Measurements from ENCODE around the gene SLC9A9. TPM values are rescaled to one million over a fixed set of nuclear protein-coding genes. Genes with fewer than 3 reads are reported as not detected.

The SLC9A9 gene
- total and polyA plus RNA-seq, 10 of the 15 experiments (the other 5 are each of a cell fraction or from before 2014, with no cell fraction given), result 3.5 to 14.2 (median 9.3) TPM

DNA sequence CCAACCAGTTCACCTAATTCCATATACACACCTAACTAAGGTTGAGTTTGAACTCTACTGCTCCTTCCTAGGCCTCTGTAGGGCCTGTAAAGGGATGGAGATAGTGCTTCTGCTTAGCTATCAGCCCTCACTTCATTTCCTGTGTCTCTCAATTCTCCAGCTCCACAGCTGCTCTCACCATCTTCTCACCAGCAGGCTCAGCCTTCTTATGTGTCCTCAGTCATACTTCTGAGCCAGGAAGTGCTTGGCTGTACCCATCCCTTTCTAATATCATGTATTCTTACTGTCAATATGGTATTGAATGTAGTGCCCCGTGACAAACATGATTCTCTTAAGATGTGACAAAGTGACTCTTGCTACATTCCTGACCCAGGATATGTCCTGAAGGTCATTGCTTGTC, 116.9 kb downstream of the SLC9A9 start (continued):
- TF ChIP-seq TCF12 (IDR thresholded peaks at IDR 0.05; ENCODE audit: low read depth, low read length) (no peak), SIN3A (IDR thresholded peaks at IDR 0.05; ENCODE audit: low read depth, low read length) (no peak), TBL1XR1 (IDR thresholded peaks at IDR 0.05; ENCODE audit: low read depth, low read length) (no peak), SMAD5 (IDR thresholded peaks at IDR 0.05; ENCODE audit: low read depth) (no peak), POLR2A (IDR thresholded peaks at IDR 0.05; ENCODE audit: low read depth, low read length) (no peak)

DNA sequence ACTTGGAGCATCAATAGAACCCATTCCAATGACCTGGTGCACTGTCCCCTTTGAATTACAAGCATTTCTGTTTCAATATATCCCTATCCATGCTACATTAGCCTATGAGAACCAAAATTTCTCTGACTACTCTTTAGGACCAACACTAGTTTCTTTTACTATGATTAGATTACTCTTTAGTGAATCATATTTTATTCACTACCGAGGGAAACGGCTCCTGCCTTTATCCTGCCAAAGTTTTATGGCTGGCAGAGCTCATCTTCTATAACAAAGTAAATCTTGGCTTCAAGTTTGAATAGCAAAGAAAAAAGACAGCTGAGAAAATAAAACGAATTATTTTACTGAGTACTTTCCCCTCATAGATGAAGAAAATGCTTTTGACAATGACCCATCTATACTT, 120.9 kb downstream of the SLC9A9 start:
- H2AFZ ChIP-seq (ENCODE audit: control insufficient read depth, low read depth, low read length), result no peak overlapping the region
- ChIA-PET RAD21 (ENCODE audit: unreplicated experiment) (no interaction called here), CTCF (no interaction called here), POLR2A (no interaction called here), SMC1A (ENCODE audit: uncharacterized antibody, unreplicated experiment) (no interaction called here)
- no peaks in the 10 kb centered on the region for H3K79me2 ChIP-seq (ENCODE audit: control insufficient read depth, insufficient read depth, low read length)
- no peak overlapping the region for H3K27ac ChIP-seq (ENCODE audit: control insufficient read depth, insufficient read depth)
- no peak for FAIRE-seq
- ATAC-seq, result no peak
- H3K4me2 ChIP-seq (ENCODE audit: control insufficient read depth, insufficient read depth), result no peak overlapping the region
- in situ Hi-C loops (cut with MboI), result no loop called here
- no peak overlapping the region for H3K9ac ChIP-seq (ENCODE audit: control insufficient read depth, insufficient read depth, low read length)
- no peak for DNase-seq (ENCODE audit: low read depth, low spot score)
- H3K4me1 ChIP-seq (ENCODE audit: control insufficient read depth, insufficient read depth, low read length), result no peaks in the 10 kb centered on the region
- H3K27me3 ChIP-seq (replicated peaks in 1 of 2; ENCODE audit: control insufficient read depth in 2 of 2, insufficient read depth in 2 of 2, low read length in 1 of 2), result no peaks in the 10 kb centered on the region
- H4K20me1 ChIP-seq (ENCODE audit: control insufficient read depth, insufficient read depth), result no peaks in the 10 kb centered on the region
- no peaks in the 10 kb centered on the region for H3K36me3 ChIP-seq (ENCODE audit: control insufficient read depth in 2 of 2, insufficient read depth in 2 of 2, low read length in 1 of 2)
- 79% methylated on average over 3 of the region's 3 CpGs for WGBS (ENCODE audit: insufficient coverage, insufficient replicate concordance, low lambda C conversion rate, missing lambda C conversion rate)
- H3K9me3 ChIP-seq (replicated peaks; ENCODE audit: control insufficient read depth, insufficient read depth, low read length), result no peaks in the 10 kb centered on the region
- no peak overlapping the region for H3K4me3 ChIP-seq
- BruUV-seq (replicated peaks), result no TSS peak
- intact Hi-C loops (cut with micrococcal nuclease; ENCODE audit: unreplicated experiment), result no loop called here
- TF ChIP-seq NR2C2 (IDR thresholded peaks at IDR 0.05; ENCODE audit: borderline replicate concordance, control insufficient read depth, insufficient read length, low read depth), result no peak
- TF ChIP-seq BACH1 (IDR thresholded peaks at IDR 0.05; ENCODE audit: borderline replicate concordance), result no peak

DNA sequence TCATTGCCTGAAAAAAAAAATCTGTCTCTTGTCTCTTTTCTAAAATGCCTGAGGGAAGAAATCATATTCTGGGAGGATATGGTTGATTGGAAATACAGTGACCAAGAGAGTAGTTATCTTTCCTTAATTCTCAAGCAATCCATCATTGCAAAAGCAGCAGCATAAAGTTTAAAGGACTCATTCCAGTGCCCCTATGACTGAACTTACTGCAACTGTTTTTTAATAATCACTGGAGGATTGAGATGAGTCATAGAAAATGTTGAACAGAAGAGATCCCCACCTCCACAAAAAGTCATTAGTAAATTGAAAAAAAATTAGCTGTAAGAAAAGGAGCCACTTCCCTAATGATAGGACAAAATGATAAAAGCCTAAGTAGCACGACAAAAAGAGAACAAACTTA, 121.5 kb downstream of the SLC9A9 start:
- intact Hi-C loops (cut with micrococcal nuclease; ENCODE audit: unreplicated experiment) (no loop called here), in situ Hi-C loops (cut with MboI) (no loop called here)
- no peaks in the 10 kb centered on the region for H3K4me1 ChIP-seq (ENCODE audit: control insufficient read depth, insufficient read depth, low read length)
- H3K9ac ChIP-seq (ENCODE audit: control insufficient read depth, insufficient read depth, low read length), result no peak overlapping the region
- H3K4me3 ChIP-seq, result no peak overlapping the region
- ATAC-seq, result no peak
- no peak overlapping the region for H2AFZ ChIP-seq (ENCODE audit: control insufficient read depth, low read depth, low read length)
- no TSS peak for BruUV-seq (replicated peaks)
- no peak for DNase-seq (ENCODE audit: low read depth, low spot score)
- H3K27ac ChIP-seq (ENCODE audit: control insufficient read depth, insufficient read depth), result no peak overlapping the region
- ChIA-PET SMC1A (ENCODE audit: uncharacterized antibody, unreplicated experiment) (no interaction called here), POLR2A (no interaction called here), RAD21 (ENCODE audit: unreplicated experiment) (no interaction called here), CTCF (no interaction called here)
- FAIRE-seq, result no peak
- H3K79me2 ChIP-seq (ENCODE audit: control insufficient read depth, insufficient read depth, low read length), result no peaks in the 10 kb centered on the region
- H3K36me3 ChIP-seq (ENCODE audit: control insufficient read depth in 2 of 2, insufficient read depth in 2 of 2, low read length in 1 of 2), result no peaks in the 10 kb centered on the region
- H3K9me3 ChIP-seq (replicated peaks; ENCODE audit: control insufficient read depth, insufficient read depth, low read length), result no peaks in the 10 kb centered on the region
- WGBS (ENCODE audit: insufficient coverage, insufficient replicate concordance, low lambda C conversion rate, missing lambda C conversion rate), result 0% methylated on average over 1 of the region's 1 CpG
- no peak overlapping the region for H3K4me2 ChIP-seq (ENCODE audit: control insufficient read depth, insufficient read depth)
- H3K27me3 ChIP-seq (replicated peaks in 1 of 2; ENCODE audit: control insufficient read depth in 2 of 2, insufficient read depth in 2 of 2, low read length in 1 of 2), result no peaks in the 10 kb centered on the region
- no peaks in the 10 kb centered on the region for H4K20me1 ChIP-seq (ENCODE audit: control insufficient read depth, insufficient read depth)
- no peak for TF ChIP-seq JUNB (IDR thresholded peaks at IDR 0.05)
- TF ChIP-seq, protein P1, sequence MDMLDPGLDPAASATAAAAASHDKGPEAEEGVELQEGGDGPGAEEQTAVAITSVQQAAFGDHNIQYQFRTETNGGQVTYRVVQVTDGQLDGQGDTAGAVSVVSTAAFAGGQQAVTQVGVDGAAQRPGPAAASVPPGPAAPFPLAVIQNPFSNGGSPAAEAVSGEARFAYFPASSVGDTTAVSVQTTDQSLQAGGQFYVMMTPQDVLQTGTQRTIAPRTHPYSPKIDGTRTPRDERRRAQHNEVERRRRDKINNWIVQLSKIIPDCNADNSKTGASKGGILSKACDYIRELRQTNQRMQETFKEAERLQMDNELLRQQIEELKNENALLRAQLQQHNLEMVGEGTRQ (IDR thresholded peaks at IDR 0.05; ENCODE audit: borderline replicate concordance, low read depth, low read length), result no peak
- TF ChIP-seq, protein P2, sequence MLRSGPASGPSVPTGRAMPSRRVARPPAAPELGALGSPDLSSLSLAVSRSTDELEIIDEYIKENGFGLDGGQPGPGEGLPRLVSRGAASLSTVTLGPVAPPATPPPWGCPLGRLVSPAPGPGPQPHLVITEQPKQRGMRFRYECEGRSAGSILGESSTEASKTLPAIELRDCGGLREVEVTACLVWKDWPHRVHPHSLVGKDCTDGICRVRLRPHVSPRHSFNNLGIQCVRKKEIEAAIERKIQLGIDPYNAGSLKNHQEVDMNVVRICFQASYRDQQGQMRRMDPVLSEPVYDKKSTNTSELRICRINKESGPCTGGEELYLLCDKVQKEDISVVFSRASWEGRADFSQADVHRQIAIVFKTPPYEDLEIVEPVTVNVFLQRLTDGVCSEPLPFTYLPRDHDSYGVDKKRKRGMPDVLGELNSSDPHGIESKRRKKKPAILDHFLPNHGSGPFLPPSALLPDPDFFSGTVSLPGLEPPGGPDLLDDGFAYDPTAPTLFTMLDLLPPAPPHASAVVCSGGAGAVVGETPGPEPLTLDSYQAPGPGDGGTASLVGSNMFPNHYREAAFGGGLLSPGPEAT (IDR thresholded peaks at IDR 0.05; ENCODE audit: low read depth), result no peak
- TF ChIP-seq, protein P3, sequence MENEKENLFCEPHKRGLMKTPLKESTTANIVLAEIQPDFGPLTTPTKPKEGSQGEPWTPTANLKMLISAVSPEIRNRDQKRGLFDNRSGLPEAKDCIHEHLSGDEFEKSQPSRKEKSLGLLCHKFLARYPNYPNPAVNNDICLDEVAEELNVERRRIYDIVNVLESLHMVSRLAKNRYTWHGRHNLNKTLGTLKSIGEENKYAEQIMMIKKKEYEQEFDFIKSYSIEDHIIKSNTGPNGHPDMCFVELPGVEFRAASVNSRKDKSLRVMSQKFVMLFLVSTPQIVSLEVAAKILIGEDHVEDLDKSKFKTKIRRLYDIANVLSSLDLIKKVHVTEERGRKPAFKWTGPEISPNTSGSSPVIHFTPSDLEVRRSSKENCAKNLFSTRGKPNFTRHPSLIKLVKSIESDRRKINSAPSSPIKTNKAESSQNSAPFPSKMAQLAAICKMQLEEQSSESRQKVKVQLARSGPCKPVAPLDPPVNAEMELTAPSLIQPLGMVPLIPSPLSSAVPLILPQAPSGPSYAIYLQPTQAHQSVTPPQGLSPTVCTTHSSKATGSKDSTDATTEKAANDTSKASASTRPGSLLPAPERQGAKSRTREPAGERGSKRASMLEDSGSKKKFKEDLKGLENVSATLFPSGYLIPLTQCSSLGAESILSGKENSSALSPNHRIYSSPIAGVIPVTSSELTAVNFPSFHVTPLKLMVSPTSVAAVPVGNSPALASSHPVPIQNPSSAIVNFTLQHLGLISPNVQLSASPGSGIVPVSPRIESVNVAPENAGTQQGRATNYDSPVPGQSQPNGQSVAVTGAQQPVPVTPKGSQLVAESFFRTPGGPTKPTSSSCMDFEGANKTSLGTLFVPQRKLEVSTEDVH (IDR thresholded peaks at IDR 0.05; ENCODE audit: low read depth, partially characterized antibody), result no peak
